HEK293T (cell line): ENCODE results near the gene ZNF521.

ENCODE experiments used
- CTBP1 ChIP-seq: fragments of 450-650 bp; IDR thresholded peaks from 2 replicates; pipeline ENCODE4 v1.6.1; 2016; ENCODE audit warnings: borderline replicate concordance
- ELF4 ChIP-seq: fragments of 450-650 bp; IDR thresholded peaks from 2 replicates; pipeline ENCODE4 v1.6.1; 2017; ENCODE audit warnings: antibody characterized with exemption
- FOXK2 ChIP-seq: fragments of 450-650 bp; IDR thresholded peaks from 2 replicates; pipeline ENCODE4 v1.6.1; 2016; ENCODE audit warnings: mild to moderate bottlenecking
- L3MBTL2 ChIP-seq: fragments of 450-650 bp; conservative IDR thresholded peaks from 2 replicates; pipeline ENCODE4 v1.6.1; 2016; ENCODE audit warnings: mild to moderate bottlenecking
- NFRKB ChIP-seq: fragments of 450-650 bp; IDR thresholded peaks from 2 replicates; pipeline ENCODE4 v1.6.1; 2016; ENCODE audit warnings: mild to moderate bottlenecking, moderate library complexity
- SP1 ChIP-seq: fragments of 450-650 bp; IDR thresholded peaks from 2 replicates; pipeline ENCODE4 v1.6.1; 2017
- SUZ12 ChIP-seq: fragments of 450-650 bp; IDR thresholded peaks from 2 replicates; pipeline ENCODE4 v1.6.1; 2016; ENCODE audit warnings: mild to moderate bottlenecking
- TARDBP ChIP-seq: fragments of 450-650 bp; IDR thresholded peaks from 2 replicates; pipeline ENCODE4 v1.6.1; 2016

- TF ChIP-seq SP1, result no peak
- no peak for TF ChIP-seq CTBP1
- no peak for TF ChIP-seq TARDBP
- TF ChIP-seq ELF4, result no peak
- TF ChIP-seq SUZ12, result no peak
- no peak for TF ChIP-seq NFRKB
- no peak for TF ChIP-seq FOXK2
- TF ChIP-seq L3MBTL2, result no peak
Measured at GRCh38 chr18:25153426-25153825, 198.5 kb downstream of the ZNF521 start.
